ENCODE data around the gene WASHC1.
"Not testable (repeated sequence)": the region's sequence is repeated elsewhere in the genome, so short reads cannot be mapped to it uniquely, and the experiment has no call there.

WASHC1 gene, protein sequence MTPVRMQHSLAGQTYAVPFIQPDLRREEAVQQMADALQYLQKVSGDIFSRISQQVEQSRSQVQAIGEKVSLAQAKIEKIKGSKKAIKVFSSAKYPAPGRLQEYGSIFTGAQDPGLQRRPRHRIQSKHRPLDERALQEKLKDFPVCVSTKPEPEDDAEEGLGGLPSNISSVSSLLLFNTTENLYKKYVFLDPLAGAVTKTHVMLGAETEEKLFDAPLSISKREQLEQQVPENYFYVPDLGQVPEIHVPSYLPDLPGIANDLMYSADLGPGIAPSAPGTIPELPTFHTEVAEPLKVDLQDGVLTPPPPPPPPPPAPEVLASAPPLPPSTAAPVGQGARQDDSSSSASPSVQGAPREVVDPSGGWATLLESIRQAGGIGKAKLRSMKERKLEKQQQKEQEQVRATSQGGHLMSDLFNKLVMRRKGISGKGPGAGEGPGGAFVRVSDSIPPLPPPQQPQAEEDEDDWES

DNA sequence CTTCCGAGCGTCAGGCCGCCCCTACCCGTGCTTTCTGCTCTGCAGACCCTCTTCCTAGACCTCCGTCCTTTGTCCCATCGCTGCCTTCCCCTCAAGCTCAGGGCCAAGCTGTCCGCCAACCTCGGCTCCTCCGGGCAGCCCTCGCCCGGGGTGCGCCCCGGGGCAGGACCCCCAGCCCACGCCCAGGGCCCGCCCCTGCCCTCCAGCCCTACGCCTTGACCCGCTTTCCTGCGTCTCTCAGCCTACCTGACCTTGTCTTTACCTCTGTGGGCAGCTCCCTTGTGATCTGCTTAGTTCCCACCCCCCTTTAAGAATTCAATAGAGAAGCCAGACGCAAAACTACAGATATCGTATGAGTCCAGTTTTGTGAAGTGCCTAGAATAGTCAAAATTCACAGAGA lies at the start of gene WASHC1:
Gene WASHC1 (minus strand): TSS at position 101 of the 400 bp plus-strand sequence. CDS start 4,457 bp downstream, outside the sequence.
- DNase-seq, result not testable (repeated sequence)

DNA sequence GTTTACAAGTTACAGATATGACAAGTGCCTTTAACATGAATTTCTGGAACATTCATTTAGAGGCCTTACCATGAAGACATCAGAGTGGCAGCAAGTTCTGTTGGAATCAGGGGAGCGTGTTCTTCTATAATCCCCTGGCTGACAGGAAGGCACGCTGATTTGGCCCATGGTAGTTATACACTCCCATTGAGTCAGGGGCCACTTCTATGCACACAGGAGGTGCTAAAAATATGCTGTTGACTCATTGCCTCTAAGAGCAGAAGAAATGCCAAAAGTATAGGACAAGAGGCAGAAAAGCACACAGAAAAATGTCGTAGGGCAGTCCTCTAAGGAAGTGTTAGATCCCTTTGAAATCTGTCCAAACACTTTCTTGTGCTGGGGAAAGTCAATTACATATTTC lies 49.1 kb upstream of the WASHC1 start:
- not testable (repeated sequence) for DNase-seq

DNA sequence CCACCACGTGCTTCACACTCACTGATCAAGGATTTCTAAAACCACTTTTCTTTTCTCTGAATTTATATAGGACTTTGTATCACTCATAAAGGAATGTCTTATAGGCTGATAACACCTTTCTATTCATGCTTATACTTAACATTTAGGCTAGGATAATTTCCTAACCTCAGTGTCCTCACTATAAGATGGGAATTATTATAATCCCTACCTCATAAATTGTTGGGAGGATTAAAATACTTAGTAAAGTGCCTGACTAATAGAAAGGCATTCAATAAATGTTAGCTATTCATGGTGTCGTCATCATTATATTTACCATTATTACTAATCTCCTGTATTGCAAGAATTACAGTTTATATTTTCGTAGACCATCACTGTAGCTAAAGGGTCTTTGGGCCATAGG lies 47.1 kb upstream of the WASHC1 start:
- DNase-seq, result not testable (repeated sequence)

DNA sequence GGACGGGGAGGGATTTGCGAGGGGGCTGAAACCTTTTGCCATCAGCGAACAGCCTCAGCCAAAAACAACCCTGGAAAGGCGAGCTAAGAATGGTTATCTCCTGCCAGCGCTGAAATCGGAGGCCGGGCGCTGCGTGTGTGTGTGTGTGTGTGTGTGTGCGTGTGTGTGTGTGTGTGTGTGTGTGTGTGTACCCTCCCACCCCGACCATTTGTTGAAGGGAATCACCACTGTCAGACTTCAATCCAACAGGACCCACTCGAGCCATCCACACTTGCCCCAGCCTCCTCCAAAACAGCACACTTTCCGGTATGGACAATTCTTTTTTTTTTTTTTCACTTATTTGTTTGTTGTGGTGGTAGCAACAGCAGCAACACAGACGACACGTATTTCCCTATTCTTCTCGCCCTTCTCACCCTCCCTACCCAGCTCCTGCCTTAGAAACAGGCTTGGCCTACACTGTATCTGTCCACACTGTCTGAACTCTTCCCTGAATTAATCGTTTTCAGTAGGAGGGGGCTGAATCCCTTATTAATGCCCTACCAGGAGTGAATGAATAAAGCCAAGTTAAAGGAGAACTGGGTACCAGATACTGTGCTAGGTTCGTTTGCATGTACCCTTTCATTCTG lies 44.8 kb upstream of the WASHC1 start:
- DNase-seq, result not testable (repeated sequence)

DNA sequence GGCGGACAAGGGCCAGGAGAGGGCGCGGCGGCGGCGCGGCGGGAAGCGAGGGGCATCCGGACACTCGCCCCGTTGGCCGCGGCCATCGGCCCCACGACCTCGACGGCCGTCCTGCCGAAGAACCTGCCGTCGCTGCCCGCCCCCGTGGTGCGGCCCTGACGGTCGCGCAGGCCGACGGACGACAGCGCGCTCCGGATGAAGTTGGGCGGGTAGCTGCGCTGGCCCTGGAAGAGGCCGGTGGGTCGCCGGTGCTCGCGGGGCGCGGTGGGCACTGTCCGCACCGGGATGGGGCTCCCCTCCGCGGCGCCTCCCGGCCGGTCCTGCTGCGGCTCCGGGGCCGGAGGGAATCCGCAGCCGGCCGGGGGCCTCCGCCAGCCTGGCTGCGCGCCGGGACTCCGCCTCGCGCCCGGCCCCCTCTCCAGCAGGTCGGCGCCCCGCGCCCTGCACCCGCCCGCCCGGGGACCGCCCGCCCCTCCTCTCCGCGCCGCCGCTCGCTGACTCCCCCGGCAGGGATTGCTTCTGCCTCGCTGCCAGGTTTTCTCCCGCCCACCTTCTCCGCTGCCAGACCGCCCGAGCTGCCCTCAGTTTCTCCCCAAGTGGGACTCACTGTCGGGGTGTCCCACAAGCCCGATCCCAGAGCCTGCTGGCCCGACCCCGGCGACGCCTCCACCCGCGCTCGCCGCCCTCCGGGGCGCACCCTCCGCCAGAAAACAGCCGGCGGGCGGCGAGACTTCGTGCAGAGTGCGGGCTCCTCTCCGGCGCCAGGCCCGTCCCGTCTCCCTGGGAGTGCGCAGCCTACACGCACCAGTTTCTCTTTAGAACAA lies 44.0 kb upstream of the WASHC1 start:
- not testable (repeated sequence) for DNase-seq

DNA sequence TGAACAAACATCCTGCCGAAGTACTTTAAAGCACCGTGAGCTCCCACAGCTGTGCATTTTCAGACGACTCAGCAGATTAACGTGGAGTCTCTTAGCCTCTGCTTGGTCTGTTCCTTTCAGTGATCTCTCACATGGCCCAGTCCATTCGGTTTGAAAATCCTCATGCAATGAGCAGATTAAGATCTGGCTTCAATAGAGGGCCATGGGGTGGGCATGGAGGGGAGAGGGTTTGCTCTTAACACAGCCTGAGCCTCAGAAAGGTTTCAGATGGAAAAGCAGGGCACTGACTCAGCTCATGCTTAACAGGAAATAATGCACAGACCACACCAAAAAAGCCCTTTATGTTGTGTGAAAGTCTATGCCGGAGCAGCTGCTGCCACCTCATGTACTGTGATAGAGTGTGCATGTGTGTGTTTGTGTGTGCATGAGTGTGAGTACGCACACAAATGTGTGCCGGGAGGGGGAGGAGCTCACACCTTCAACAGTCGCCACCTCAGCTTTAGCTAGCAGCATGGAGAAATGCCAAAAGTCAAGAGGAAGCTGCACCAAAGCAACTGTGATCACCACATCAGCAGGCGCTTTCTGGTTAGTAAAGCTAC lies 33.9 kb upstream of the WASHC1 start:
- not testable (repeated sequence) for DNase-seq

DNA sequence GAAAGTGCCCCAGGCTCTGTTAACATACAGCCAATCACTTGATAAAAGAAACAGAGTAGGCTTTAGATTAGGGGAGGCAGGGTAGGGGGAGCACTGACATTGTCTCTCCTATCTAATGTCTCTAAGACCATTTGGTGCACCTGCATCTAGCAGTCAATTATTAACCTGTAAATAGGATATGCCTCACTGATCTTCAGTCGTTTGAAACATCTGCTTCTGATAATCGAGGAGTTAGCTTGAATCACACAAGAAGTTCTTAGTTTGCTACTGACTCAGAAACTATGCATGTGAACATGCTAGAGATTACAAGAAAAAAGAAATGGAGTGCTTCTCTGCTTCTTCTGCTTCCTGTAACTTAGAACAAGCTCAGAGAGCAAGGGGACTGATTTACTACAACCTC lies 23.4 kb upstream of the WASHC1 start:
- not testable (repeated sequence) for DNase-seq

DNA sequence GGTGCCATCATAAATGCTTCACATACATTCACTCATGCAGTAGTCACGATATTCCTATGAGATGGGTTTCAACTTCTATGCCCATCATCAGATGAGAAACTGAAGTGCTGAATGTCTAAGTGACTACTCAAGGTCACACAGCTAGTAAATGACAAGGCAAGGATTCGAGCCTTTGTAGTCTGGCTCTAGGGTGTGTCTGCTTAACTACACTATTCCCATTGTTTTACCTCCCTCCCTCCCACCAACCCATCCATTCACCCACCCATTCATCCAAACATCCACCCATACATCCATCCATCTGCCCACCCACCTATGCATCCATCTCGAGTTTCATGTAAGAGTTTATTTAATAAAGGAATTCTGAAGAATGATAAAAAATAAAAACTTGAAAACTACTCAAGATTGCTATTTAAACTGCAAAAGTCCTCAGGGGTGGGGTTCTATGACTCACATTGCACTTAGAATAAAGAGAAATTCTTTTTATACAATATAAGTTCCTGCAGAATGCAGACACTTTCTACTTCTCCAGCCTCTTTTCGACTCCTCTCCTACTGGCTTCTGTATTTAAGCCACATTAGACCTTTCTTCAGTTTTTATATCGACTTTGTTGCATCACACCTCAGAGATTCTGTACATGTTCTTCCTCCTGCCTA lies 19.1 kb upstream of the WASHC1 start:
- not testable (repeated sequence) for DNase-seq

DNA sequence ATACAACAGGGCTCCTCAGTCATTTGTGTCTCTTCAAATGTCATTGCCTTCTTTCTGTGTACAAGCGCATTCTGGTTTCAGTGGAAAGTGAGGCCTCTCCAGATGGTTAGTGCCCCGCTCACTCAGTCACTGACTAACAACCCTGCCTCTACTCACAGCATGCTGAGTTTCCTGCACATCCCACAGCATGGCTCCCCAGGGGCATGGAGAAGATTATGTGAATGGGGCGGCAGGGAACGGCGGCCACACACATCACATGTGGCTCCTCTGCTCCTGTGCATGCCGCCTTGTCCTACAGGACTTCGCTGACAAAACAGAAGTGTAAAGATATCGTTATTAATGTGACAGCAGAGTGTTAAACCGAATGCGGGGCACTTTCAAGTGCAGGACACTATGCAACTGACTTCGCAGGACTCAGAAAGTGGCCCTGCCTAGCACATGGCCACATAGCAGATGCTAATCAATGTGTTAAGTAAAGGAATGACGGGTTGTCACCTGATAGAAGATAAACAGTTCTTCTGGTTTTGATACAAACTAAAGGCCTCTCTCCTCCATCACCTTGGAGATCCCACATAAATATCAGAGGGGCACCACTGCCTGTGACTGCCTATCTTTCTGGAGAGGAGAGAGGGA lies 17.5 kb upstream of the WASHC1 start:
- DNase-seq, result not testable (repeated sequence)

DNA sequence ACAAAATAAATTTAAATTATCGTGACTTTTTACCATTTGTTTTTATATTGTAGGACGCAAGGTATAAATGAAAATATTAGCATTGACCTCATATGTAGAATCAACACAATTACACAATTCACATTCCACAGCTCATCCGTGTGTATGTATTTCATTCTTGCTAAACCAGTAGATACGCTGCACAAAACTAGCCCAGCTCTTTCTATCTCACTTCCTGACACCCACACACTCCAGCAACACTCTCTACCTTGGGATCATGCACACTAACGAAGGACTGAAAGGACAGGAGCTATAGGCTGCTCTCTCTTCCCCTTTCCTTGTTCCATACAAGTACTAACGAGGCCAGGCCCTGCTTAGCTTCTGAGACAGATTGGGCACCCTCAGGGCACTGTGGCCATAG lies 16.9 kb upstream of the WASHC1 start:
- not testable (repeated sequence) for DNase-seq

DNA sequence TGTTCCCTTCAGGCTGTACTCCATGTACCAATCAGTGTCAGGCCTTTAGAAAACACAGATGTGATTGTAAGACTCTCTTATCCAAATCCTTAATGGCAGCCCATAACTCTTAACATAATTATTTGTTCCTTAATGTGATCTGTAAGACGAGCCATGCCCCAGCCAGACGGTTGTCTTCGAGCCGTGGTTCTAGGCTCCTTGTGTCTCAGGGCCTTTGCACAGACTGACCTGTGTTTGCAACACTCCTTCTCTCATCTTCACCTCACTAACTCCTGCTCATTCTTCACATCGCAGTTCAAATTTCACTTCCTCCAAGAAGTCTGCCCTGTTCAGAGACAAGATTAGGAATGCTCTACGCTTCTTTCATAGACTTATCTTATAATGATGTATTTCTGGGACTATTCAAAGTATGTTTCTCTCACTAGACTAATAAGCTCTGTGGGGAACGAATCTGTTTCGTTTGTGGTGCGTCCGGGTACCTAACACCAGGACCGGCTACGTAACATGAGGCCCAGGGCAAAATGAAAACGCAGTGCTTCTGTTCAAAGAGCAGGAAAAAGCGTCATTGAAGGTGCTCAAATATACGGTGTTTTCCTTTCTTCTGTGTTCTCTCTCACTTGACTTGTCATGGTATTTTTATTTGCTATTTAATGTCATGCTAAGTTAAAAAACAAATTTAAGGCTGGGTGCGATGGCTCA lies 16.1 kb upstream of the WASHC1 start:
- DNase-seq, result not testable (repeated sequence)

DNA sequence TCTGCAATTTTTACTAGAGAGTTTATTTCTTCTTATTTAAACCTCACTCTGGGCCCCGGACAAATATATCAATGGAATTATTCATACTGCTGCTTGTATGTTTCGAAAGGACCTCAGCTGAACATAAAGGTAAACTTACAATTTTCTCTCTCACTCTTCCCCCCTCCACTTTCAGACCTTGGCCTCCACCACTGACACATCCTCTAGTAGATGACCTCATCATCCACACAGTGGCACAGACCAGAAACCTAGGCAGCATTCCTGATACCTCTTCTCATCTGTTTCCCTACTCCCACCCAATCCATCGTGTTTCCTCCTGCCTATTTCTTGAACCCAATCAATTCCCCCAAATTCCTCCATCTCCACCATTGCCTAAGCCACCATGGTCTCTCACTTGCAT lies 15.2 kb upstream of the WASHC1 start:
- DNase-seq, result not testable (repeated sequence)

DNA sequence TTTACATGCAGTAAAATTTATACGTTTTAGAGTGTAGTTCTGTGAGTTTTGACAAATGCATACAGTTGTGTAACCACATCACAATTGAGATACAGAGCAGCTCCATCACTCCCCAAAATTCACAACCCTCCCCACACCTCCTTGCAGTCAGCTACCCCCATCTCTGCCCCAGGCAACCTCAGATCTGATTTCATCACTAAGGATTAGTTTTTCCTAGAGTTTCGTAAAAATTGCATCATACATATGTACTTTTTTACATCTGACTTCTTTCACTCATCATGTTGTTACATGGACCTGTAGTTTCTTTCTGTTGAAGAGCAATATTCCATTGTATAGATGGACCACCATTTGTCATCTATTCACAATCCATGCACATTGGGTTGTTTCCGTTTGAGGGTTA lies 14.4 kb upstream of the WASHC1 start:
- not testable (repeated sequence) for DNase-seq

DNA sequence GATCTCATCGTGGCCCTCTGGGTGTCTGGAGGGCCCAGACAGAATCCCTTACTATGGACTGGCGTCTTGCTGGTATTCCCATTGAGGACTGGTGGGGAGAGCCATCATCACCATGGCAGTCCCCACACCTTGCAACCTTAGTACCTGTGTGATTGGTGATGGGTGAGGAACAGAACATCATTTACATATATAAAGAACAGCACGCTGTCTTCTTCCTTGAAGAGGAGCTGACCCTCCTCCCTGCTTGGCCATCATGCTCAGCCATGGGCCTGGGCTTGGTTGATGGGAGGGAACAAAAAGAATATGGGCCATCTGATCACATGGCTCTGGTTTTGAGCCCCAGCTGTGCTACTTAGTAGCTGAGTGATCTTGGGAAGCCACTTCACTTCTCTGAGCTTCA lies 13.9 kb upstream of the WASHC1 start:
- DNase-seq, result not testable (repeated sequence)

DNA sequence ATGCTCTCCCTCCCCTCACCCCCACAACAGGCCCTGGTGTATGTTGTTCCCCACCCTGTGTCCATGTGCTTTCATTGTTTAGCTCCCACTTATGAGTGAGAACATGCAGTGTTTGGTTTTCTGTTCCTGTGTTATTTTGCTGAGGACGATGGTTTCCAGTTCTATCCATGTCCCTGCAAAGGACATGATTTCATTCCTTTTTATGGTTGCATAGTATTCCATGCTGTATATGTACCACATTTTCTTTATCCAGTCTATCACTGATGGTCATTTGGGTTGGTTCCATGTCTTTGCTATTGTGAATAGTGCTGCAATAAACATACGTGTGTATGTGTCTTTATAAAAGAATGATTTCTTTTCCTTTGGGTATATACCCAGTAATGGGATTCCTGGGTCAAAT lies 12.6 kb upstream of the WASHC1 start:
- DNase-seq, result not testable (repeated sequence)

DNA sequence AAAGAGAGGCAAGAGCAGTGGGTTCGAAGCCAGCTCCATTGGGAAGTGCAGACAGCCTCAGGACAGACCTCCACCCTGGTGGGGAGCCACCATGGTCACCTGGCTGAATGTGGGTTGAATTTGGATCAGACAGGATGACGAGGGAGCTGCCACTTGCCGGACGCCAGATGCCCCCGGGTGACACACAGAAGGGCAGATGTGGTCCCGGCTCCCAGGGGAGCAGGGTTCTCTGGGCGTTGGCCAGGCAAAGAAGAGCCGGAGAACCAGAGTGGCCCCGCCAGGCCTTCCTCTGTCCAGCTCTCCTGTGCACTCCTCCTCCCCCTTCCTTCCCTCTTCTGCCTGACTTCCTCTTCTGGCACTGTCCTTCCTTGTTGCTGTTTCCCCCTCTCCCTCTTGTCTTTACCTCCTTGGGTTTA lies 12.0 kb upstream of the WASHC1 start:
- not testable (repeated sequence) for DNase-seq

DNA sequence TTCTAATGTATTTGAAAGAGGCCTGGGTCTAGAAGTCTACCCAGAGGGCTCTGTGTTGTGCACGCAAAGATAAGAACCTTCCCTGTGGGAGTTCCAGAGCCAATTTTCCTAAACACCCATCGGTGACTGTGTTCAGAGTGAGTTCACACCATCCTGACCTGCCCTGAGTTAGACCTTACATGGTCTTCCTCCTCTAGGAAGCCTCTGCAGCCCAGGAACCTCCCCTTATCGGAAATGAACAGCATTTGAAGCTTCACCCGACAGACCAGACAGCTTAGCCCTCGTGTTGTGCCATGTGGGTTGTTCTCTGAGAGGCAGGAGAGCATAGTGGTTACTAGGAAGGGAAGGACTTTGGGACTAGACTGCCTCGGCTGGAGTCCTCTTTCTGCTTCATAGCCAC lies 3.1 kb upstream of the WASHC1 start:
- DNase-seq, result not testable (repeated sequence)

DNA sequence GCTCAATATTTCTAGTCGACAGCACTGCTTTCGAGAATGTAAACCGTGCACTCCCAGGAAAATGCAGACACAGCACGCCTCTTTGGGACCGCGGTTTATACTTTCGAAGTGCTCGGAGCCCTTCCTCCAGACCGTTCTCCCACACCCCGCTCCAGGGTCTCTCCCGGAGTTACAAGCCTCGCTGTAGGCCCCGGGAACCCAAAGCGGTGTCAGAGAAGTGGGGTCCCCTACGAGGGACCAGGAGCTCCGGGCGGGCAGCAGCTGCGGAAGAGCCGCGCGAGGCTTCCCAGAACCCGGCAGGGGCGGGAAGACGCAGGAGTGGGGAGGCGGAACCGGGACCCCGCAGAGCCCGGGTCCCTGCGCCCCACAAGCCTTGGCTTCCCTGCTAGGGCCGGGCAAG lies 481 bp downstream of the WASHC1 start:
- not testable (repeated sequence) for DNase-seq

DNA sequence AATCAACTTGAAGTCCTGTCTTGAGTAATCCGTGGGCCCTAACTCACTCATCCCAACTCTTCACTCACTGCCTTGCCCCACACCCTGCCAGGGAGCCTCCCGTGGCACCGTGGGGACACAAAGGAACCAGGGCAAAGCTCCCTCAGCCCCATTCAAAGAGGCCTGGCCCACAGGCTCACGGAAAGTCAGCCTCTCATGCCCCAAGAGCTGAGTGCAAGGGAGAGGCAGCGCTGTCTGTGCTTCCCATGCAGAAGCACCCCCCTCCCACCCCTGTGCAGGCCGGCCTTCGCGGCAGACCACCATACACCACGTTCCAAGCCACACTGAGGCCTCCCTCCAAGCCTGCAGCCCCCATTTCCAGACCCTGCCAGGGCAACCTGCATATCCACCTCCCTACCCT lies 7.6 kb downstream of the WASHC1 start:
- not testable (repeated sequence) for DNase-seq

DNA sequence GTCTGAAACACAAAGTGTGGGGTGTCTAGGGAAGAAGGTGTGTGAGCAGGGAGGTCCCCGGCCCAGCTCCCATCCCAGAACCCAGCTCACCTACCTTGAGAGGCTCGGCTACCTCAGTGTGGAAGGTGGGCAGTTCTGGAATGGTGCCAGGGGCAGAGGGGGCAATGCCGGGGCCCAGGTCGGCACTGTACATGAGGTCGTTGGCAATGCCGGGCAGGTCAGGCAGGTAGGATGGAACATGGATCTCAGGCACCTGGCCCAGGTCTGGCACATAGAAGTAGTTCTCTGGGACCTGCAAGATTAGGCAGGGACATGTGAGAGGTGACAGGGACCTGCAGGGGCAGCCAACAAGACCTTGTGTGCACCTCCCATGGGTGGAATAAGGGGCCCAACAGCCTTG lies 12.4 kb downstream of the WASHC1 start:
- DNase-seq, result not testable (repeated sequence)
